Central memory CD8-positive, alpha-beta T cell (primary cell): ENCODE results near the gene SPEG.

ENCODE experiments used
- ATAC-seq: fragments of 150-1000 bp; cut with Tn5 transposase; replicated peaks from 2 replicates; pipeline ENCODE4 v1.10.0; 2022; ENCODE audit warnings: mild to moderate bottlenecking, moderate FRiP score, moderate number of reproducible peaks; ENCODE audit not compliant: poor library complexity, severe bottlenecking; ENCODE audit errors: extremely low read depth
- DNase-seq, 2 donors: peaks; one replicate each; pipeline ENCODE4 v3.0.0; 2021; ENCODE audit warnings: low spot score in 2 of 2
- H3K27ac Mint-ChIP-seq: one replicate; pipeline ENCODE4 v1.8.0; 2022; ENCODE audit warnings: low read depth, mild to moderate bottlenecking, moderate library complexity, mixed read lengths
- H3K27me3 Mint-ChIP-seq: one replicate; pipeline ENCODE4 v1.8.0; 2022; ENCODE audit warnings: mixed read lengths
- H3K36me3 Mint-ChIP-seq: one replicate; pipeline ENCODE4 v1.8.0; 2022; ENCODE audit warnings: mild to moderate bottlenecking, moderate library complexity, mixed read lengths; ENCODE audit not compliant: insufficient read depth
- H3K4me1 Mint-ChIP-seq: one replicate; pipeline ENCODE4 v1.8.0; 2022; ENCODE audit warnings: mixed read lengths
- H3K4me3 Mint-ChIP-seq: one replicate; pipeline ENCODE4 v1.8.0; 2022; ENCODE audit warnings: mild to moderate bottlenecking, moderate library complexity, mixed read lengths
- H3K9me3 Mint-ChIP-seq: one replicate; pipeline ENCODE4 v1.8.0; 2022; ENCODE audit warnings: mixed read lengths

Gene SPEG

DNA sequence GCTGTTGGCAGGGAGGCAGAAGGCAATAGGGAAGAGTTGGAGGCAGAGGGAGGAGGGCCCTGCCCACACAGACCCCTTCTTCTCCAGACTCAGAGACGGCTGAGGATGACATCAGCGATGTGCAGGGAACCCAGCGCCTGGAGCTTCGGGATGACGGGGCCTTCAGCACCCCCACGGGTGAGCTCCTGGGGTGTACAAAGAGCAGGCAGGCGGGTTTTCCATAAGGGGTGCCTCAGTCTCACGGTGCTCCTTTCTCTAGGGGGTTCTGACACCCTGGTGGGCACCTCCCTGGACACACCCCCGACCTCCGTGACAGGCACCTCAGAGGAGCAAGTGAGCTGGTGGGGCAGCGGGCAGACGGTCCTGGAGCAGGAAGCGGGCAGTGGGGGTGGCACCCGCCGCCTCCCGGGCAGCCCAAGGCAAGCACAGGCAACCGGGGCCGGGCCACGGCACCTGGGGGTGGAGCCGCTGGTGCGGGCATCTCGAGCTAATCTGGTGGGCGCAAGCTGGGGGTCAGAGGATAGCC is 10.0 kb downstream of the SPEG start:
- peaks cover 2% of the 10 kb centered on the region for H3K36me3 Mint-ChIP-seq
- no peak overlapping the region for H3K27ac Mint-ChIP-seq
- H3K27me3 Mint-ChIP-seq: peaks cover 59% of the 10 kb centered on the region
- ATAC-seq (no peak), DNase-seq (no peak)
- H3K4me3 Mint-ChIP-seq: no peak overlapping the region
- no peaks in the 10 kb centered on the region for H3K9me3 Mint-ChIP-seq
- peaks cover 19% of the 10 kb centered on the region for H3K4me1 Mint-ChIP-seq

DNA sequence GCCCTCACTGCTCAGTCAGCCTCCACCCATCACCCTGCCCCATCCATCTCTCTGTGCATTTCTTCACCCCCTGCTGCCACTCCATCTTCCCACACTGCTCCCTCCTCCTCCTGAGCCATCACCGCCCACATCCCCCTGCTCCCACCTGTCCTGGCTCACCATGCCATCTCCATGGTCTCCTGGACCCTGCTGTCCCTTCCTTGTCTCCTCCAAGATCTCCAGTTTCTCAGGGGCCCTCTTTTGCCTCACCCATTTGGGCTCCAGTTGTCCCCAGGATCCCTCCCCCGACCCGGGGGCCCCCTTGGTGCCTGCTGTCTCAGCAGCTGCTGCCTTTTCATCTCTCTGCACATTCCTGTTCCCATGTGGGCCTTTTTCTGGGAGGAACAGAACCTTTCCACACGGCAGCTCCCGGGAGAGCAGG is 10.6 kb downstream of the SPEG start:
- no peak for DNase-seq
- peaks cover 65% of the 10 kb centered on the region for H3K27me3 Mint-ChIP-seq
- no peak overlapping the region for H3K4me3 Mint-ChIP-seq
- ATAC-seq: no peak
- H3K9me3 Mint-ChIP-seq: no peaks in the 10 kb centered on the region
- no peak overlapping the region for H3K27ac Mint-ChIP-seq
- peaks cover 2% of the 10 kb centered on the region for H3K36me3 Mint-ChIP-seq
- peaks cover 19% of the 10 kb centered on the region for H3K4me1 Mint-ChIP-seq

DNA sequence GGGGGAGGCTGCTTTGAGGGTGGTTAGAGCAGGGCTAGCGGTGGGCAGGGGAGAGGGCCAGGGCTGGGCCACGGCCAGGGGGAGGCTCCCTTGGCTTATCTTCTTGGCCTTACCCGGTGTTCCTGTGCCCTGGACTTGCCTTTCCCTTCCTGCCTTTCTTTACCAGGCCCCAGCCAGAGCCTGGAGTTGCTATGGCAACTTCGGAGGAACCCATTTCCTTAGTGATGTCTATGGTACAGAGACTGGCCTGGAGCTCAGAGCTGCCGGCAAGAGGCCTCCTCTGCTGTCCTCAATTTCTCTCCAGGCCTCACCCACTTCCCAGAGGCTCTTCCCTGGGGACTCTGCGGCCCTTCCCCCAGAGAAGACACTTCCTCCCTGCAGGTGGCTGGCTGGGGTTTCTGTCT is 11.5 kb downstream of the SPEG start:
- Mint-ChIP-seq H3K4me1 (peaks cover 15% of the 10 kb centered on the region), H3K36me3 (no peaks in the 10 kb centered on the region), H3K9me3 (no peaks in the 10 kb centered on the region), H3K4me3 (no peak overlapping the region), H3K27ac (no peak overlapping the region), H3K27me3 (peaks cover 67% of the 10 kb centered on the region)
- ATAC-seq: no peak
- DNase-seq: no peak

DNA sequence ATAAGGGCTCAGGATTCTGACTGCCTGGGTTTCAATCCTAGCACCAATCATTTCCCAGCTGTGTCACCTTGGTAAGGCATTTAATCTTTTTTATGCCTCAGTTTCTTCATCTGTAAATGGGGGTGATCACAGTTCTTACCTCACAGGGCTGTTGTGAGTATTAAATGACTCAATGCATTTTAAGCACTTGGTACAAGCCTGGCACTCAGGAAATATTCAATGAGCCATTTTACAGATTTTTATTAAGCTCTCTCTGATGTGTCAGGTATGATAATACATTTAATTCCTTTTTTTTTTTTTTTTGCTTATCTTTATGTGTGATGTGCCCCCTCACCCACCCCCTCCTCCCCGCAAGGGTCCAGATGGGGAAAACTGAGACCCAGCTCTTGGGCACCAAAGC is 12.0 kb downstream of the SPEG start:
- H3K27ac Mint-ChIP-seq: no peak overlapping the region
- ATAC-seq (no peak), DNase-seq (no peak)
- peaks cover 9% of the 10 kb centered on the region for H3K4me1 Mint-ChIP-seq
- no peak overlapping the region for H3K4me3 Mint-ChIP-seq
- H3K9me3 Mint-ChIP-seq: no peaks in the 10 kb centered on the region
- peaks cover 64% of the 10 kb centered on the region for H3K27me3 Mint-ChIP-seq
- no peaks in the 10 kb centered on the region for H3K36me3 Mint-ChIP-seq

DNA sequence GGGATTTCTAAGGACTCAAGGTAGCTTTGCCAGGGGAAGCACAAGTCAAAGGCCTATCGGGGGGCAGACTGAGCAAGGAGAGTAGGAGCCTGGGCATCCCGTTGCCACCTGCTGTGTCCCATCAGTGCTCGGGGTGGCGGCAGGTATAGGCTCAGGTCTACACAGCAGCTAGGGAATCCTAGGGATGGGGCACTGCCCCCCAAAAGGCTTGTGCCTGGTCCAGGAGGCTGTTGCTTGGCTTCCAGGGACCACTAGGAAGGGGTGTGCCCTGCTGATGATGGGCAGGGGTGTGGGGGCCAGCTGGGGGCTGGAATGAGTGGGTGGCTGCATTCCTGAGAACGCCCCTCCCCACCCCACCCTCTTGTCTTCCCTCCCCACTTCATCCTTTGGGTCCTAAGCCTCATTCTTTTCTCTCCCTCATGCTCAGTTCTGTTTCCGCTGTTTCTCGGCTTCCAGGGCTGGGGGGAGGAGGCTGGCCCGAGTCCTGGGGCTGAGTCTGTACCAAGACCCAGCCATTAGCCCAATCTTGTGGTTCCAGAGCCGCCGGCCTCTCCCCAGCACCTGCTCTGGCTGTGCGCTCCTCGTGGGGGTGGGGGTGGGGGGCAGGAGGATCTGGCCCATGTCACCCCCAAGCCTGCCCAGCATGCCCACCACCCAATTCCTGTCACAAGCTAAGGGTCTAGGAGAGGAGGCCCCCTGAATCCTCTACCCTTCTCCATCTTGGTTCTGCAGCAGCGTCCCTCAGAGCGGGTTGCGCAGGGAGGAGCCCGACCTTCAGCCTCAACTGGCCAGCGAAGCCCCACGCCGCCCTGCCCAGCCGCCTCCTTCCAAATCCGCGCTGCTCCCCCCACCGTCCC is 12.8 kb downstream of the SPEG start:
- Mint-ChIP-seq H3K27ac (no peak overlapping the region), H3K36me3 (no peaks in the 10 kb centered on the region), H3K9me3 (no peaks in the 10 kb centered on the region), H3K4me3 (no peak overlapping the region), H3K4me1 (peaks cover 8% of the 10 kb centered on the region), H3K27me3 (peaks cover 65% of the 10 kb centered on the region)
- ATAC-seq: no peak
- DNase-seq: no peak

DNA sequence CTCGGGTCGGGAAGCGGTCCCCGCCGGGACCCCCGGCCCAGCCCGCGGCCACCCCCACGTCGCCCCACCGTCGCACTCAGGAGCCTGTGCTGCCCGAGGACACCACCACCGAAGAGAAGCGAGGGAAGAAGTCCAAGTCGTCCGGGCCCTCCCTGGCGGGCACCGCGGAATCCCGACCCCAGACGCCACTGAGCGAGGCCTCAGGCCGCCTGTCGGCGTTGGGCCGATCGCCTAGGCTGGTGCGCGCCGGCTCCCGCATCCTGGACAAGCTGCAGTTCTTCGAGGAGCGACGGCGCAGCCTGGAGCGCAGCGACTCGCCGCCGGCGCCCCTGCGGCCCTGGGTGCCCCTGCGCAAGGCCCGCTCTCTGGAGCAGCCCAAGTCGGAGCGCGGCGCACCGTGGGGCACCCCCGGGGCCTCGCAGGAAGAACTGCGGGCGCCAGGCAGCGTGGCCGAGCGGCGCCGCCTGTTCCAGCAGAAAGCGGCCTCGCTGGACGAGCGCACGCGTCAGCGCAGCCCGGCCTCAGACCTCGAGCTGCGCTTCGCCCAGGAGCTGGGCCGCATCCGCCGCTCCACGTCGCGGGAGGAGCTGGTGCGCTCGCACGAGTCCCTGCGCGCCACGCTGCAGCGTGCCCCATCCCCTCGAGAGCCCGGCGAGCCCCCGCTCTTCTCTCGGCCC is 13.6 kb downstream of the SPEG start:
- DNase-seq (no peak), ATAC-seq (no peak)
- Mint-ChIP-seq H3K27ac (no peak overlapping the region), H3K9me3 (no peaks in the 10 kb centered on the region), H3K4me3 (no peak overlapping the region), H3K4me1 (no peaks in the 10 kb centered on the region), H3K36me3 (no peaks in the 10 kb centered on the region), H3K27me3 (peaks cover 65% of the 10 kb centered on the region)

DNA sequence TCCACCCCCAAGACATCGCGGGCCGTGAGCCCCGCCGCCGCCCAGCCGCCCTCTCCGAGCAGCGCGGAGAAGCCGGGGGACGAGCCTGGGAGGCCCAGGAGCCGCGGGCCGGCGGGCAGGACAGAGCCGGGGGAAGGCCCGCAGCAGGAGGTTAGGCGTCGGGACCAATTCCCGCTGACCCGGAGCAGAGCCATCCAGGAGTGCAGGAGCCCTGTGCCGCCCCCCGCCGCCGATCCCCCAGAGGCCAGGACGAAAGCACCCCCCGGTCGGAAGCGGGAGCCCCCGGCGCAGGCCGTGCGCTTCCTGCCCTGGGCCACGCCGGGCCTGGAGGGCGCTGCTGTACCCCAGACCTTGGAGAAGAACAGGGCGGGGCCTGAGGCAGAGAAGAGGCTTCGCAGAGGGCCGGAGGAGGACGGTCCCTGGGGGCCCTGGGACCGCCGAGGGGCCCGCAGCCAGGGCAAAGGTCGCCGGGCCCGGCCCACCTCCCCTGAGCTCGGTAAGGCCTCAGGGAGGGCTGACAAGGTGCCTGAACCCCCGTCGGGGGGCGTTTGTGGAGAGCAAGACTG is 14.2 kb downstream of the SPEG start:
- H3K4me3 Mint-ChIP-seq: no peak overlapping the region
- no peak for DNase-seq
- no peak overlapping the region for H3K27ac Mint-ChIP-seq
- no peaks in the 10 kb centered on the region for H3K36me3 Mint-ChIP-seq
- H3K27me3 Mint-ChIP-seq: peaks cover 65% of the 10 kb centered on the region
- no peaks in the 10 kb centered on the region for H3K9me3 Mint-ChIP-seq
- ATAC-seq: no peak
- no peaks in the 10 kb centered on the region for H3K4me1 Mint-ChIP-seq

DNA sequence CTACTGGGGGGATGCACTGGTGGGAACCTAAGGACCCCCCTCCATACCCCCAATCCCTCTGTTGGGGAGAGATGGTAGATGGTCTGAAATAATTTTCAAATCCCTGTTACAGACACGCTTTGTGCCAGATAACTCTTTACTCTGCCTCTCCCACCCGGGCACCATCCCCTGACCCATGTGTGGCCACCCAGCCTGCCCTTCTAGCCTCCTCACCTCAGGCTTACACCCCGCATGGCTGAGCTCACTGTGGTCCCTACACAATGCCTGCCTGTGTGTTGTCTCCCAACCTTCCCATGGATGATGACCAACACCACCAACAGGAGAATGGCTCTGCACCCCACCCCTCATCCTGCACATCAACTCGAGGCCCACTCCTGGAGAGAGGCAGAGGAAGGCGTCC is 15.0 kb downstream of the SPEG start:
- Mint-ChIP-seq H3K36me3 (no peaks in the 10 kb centered on the region), H3K4me3 (no peak overlapping the region), H3K4me1 (no peaks in the 10 kb centered on the region), H3K27me3 (peaks cover 59% of the 10 kb centered on the region), H3K9me3 (no peaks in the 10 kb centered on the region), H3K27ac (no peak overlapping the region)
- DNase-seq: no peak
- ATAC-seq: no peak

DNA sequence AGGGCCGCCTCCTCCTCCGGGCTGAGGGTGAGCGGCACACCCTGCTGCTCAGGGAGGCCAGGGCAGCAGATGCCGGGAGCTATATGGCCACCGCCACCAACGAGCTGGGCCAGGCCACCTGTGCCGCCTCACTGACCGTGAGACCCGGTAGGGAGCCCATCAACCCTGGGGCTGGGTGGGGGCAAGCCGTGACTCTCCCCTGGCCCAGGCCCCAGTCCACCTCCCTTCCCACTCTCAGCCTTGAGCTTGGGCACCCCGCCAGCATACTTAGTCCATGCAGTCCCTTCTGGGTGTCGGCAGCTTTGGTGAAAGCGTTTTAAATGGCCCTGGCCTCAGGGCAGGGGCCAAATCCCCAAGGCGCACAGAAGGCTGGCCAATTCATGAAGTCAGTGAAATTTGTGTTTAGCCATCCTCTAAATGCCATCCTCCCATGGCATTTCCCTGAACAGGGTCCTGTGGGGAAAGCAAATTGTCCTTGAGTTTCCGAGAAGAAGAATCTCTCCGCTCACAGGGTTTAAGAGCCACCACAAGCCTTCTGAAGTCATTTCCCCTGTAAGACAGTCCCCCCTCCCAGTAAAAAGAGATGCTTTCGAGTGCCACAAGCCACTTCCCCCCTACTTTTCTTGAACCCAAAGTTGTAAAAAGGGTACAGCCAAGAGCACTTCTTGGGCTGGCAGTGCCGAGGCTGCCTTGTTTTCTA is 17.2 kb downstream of the SPEG start:
- Mint-ChIP-seq H3K27me3 (peaks cover 44% of the 10 kb centered on the region), H3K4me3 (no peak overlapping the region), H3K36me3 (no peaks in the 10 kb centered on the region), H3K4me1 (no peaks in the 10 kb centered on the region), H3K9me3 (no peaks in the 10 kb centered on the region), H3K27ac (no peak overlapping the region)
- no peak for ATAC-seq
- DNase-seq: no peak

DNA sequence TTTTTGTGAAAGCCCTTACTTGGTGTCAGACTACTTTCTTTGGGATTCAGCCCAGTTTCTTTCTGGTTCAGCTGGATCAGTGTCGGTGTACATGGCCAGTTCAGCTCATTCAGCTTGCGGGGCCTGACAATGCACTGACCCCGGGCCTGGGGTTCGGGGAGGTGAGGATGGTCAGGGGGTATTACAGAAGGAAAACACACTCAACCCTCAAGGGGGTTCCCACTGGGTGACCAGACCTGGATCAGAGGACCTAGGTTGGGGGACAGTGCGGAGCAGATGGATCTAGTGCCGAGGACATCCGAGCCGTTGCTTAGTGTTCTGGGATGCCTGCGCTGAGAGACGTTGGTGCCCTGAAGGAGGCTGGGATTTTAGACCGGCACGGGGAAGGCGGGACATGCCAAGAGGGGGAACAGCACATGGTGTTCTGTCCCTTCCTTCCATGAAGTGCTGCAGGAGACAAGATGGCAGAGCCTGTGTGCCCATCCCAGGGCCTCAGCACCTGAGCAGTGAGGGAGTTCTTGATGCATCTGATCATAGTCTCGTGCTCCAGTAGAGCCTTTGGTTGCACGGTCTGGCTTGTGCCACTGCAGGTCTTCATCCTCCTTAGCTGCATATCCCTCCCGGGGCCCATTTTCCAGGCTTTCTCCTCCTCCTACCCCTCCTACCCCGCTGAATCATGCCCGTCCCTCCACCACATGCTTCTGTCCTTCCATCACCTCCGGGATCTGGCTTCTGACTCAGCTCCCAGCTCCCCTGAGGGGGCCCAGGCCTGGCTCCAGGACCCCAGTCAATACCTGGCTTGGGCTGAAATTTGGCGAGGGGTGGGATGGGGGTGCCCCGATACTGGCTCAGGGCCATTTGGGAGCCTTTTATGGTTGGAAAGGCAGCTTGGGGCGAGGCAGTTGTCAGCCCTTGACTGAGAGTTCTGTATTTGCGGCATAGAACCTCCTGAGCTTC is 18.0 kb downstream of the SPEG start:
- DNase-seq: no peak
- H3K9me3 Mint-ChIP-seq: no peaks in the 10 kb centered on the region
- no peaks in the 10 kb centered on the region for H3K4me1 Mint-ChIP-seq
- peaks cover 44% of the 10 kb centered on the region for H3K27me3 Mint-ChIP-seq
- no peak overlapping the region for H3K4me3 Mint-ChIP-seq
- no peak overlapping the region for H3K27ac Mint-ChIP-seq
- H3K36me3 Mint-ChIP-seq: no peaks in the 10 kb centered on the region
- no peak for ATAC-seq

DNA sequence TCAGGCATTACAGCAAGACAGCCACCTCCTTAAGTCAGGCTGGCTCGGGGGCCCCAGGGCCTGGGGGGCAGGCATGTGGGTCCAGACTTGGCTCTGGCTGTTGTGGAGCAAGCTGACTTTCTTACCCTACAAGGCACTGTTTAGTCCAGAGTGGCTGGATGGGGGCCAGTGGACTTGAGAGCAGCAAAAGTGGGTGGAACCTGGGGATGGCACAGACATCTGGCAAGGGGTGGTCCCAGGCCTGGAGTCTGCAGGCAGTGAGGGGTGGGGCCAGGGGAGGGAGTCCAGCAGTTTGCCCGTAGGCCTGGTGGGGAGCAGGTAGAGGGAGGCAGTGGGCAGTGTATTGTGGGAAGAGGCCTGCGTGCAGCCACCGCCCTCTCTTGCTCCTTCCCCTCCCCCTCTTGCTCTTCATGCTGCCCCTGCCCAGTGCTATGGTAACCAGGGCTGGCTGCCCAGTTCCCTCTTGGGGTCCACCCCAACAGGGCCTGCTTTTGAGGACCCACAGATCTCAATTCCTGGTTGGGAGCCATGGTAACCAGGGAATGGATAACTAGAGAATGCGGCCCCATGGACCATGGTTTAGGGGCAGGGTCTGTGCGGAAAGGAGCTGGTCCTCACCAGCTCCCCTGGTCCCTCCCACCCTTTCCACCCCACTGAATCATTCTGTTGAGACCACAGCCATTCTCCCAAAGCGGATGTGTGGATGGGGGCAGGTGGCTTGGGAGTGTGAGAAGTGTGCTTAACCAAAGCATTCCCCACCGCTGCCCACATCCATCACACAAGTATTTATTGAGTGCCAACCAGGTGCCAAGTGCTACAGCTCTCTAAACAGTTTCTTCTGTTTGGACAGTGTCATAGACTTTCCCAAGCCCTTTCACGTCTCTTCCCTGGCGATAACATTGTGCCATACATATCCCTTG is 19.3 kb downstream of the SPEG start:
- Mint-ChIP-seq H3K4me3 (no peak overlapping the region), H3K9me3 (no peaks in the 10 kb centered on the region), H3K4me1 (no peaks in the 10 kb centered on the region), H3K27ac (no peak overlapping the region), H3K36me3 (no peaks in the 10 kb centered on the region), H3K27me3 (peaks cover 44% of the 10 kb centered on the region)
- DNase-seq (no peak), ATAC-seq (no peak)
